Renal cortex interstitium (tissue), 11 donors: ENCODE data around the gene CACYBP. TPM values are rescaled to one million over a fixed set of nuclear protein-coding genes. Genes with fewer than 3 reads are reported as not detected.

Source experiments
- DNase-seq, 11 donors: peaks; one replicate each; pipeline ENCODE4 v3.0.0-alpha.2; 2013; ENCODE audit warnings: low read depth in 9 of 11, low spot score in 4 of 11; ENCODE audit errors: extremely low read depth in 1 of 11
- polyA plus RNA-seq, 3 donors: library from polyadenylated mRNA; unstranded; fragments of 120-200 nt; gene quantifications; one replicate each; pipeline ENCODE4 v1.2.1, GENCODE V29; 2013; ENCODE audit not compliant: insufficient read length in 3 of 3

Gene CACYBP
- polyA plus RNA-seq, 3 donors, result 106 to 152 (median 144) TPM

GRCh38 chr1:174965362-174966007 lies 34.3 kb upstream of the CACYBP start:
- no peak for DNase-seq

GRCh38 chr1:174966008-174966572 lies 33.7 kb upstream of the CACYBP start:
- DNase-seq, result peak in 1 of 11 donors; percentile 43

GRCh38 chr1:174967845-174968705 lies 31.7 kb upstream of the CACYBP start:
- no peak for DNase-seq

GRCh38 chr1:174968750-174969244 lies 30.9 kb upstream of the CACYBP start:
- no peak for DNase-seq

GRCh38 chr1:174969977-174970376 lies 29.8 kb upstream of the CACYBP start:
- no peak for DNase-seq

GRCh38 chr1:174971466-174971865 lies 28.3 kb upstream of the CACYBP start:
- DNase-seq, result no peak

GRCh38 chr1:174971902-174972301 lies 27.8 kb upstream of the CACYBP start:
- DNase-seq, result no peak

- DNase-seq, result no peak
These were observed 25.0 kb upstream of the CACYBP start for GRCh38 chr1:174974711-174975119.

- DNase-seq, result no peak
These were observed 24.0 kb upstream of the CACYBP start for GRCh38 chr1:174975764-174976163.

GRCh38 chr1:174976436-174977108 lies 23.2 kb upstream of the CACYBP start:
- DNase-seq, result no peak

GRCh38 chr1:174982971-174983689 lies 16.6 kb upstream of the CACYBP start:
- DNase-seq, result peak in 1 of 11 donors; percentile 48

GRCh38 chr1:174984952-174985351 lies 14.8 kb upstream of the CACYBP start:
- no peak for DNase-seq

- DNase-seq, result no peak
These were observed 11.2 kb upstream of the CACYBP start for GRCh38 chr1:174988539-174988938.

GRCh38 chr1:174988986-174989385 lies 10.8 kb upstream of the CACYBP start:
- no peak for DNase-seq

- DNase-seq, result no peak
These were observed 10.1 kb upstream of the CACYBP start for GRCh38 chr1:174989536-174990220.

GRCh38 chr1:174990382-174990999 lies 9.3 kb upstream of the CACYBP start:
- DNase-seq, result peak in 1 of 11 donors; percentile 26

- no peak for DNase-seq
These were observed 8.3 kb upstream of the CACYBP start for GRCh38 chr1:174991473-174991872.

GRCh38 chr1:174995121-174995520 lies 4.6 kb upstream of the CACYBP start:
- no peak for DNase-seq
